PFSK-1 (cell line): ENCODE measurements around the gene MTFMT.

Source experiments
- FOXP2 ChIP-seq: optimal IDR thresholded peaks from 2 replicates; pipeline ENCODE3; 2011; ENCODE audit warnings: borderline replicate concordance, control low read depth, inconsistent platforms; ENCODE audit not compliant: insufficient read depth; ENCODE audit errors: extremely low read length, extremely low read depth
- POLR2AphosphoS5 ChIP-seq: IDR thresholded peaks from 2 replicates; pipeline ENCODE4 v1.6.1; 2012; ENCODE audit warnings: low read depth, mild to moderate bottlenecking, control low read depth, low read length, moderate library complexity
- REST ChIP-seq, 2 experiments: IDR thresholded peaks; 2 replicates each; pipeline versions ENCODE4 v1.6.1 to v1.8.0; 2011 to 2012; ENCODE audit warnings: low read depth in 2 of 2, low read length in 2 of 2, control low read depth in 1 of 2, inconsistent platforms in 1 of 2, mild to moderate bottlenecking in 1 of 2, moderate library complexity in 1 of 2; ENCODE audit not compliant: insufficient read depth in 1 of 2
- SIN3A ChIP-seq: IDR thresholded peaks from 2 replicates; pipeline ENCODE4 v1.6.1; 2012; ENCODE audit warnings: mild to moderate bottlenecking, low read length, moderate library complexity, borderline replicate concordance; ENCODE audit not compliant: insufficient read depth
- TAF1 ChIP-seq: IDR thresholded peaks from 2 replicates; pipeline ENCODE4 v1.6.1; 2012; ENCODE audit warnings: low read length, control low read depth, borderline replicate concordance; ENCODE audit not compliant: insufficient read depth

The MTFMT gene

GRCh38 chr15:65049418-65049840, 20.0 kb upstream of the MTFMT start:
- TF ChIP-seq SIN3A (no peak), REST (IDR thresholded peaks at IDR 0.05; ENCODE audit: insufficient read depth in 1 of 2, low read depth in 2 of 2, low read length in 2 of 2) (no peak), POLR2AphosphoS5 (no peak), TAF1 (no peak), FOXP2 (no peak)

GRCh38 chr15:65048241-65048640, 18.8 kb upstream of the MTFMT start:
- no peak for TF ChIP-seq REST (IDR thresholded peaks at IDR 0.05; ENCODE audit: insufficient read depth in 1 of 2, low read depth in 2 of 2, low read length in 2 of 2)
- no peak for TF ChIP-seq SIN3A
- no peak for TF ChIP-seq FOXP2
- no peak for TF ChIP-seq POLR2AphosphoS5
- no peak for TF ChIP-seq TAF1

DNA sequence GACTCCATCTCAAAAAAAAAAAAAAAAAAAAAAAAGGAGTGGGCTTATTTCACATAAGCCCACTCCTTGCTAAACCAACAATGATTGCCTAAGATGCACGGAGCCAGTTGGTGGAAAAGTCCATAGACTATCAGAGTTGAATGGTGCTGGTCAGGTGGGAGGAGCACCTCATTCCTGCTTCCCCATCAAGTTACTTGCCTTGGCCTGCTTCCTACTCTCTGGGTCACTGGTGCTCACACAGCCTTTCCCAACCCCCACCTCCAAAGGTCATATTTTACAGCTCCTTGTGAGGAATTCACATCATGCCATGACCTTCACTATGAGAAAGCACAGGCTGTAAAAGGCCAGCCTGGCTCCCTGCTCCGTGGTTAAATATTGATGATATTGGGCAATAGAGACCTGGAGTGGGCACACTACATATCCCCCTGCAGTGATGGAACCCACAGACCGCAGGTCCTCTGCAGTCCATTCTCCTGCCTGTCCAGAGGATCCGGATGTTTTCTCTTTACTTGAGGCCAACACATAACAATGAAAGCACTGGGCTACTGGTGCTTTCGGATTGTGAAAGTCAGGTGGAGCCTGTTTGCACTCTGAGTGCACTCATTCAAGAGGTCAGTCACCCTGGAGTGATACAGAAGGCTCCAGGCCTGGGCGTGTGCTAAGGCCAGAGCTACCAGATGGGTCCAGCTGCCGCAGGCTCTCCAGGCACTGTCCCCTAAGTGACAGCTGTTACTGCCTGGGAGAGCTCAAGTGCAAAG, 15.5 kb upstream of the MTFMT start, which contains the start of gene SLC51B:
Gene SLC51B, plus strand, starts transcription at position 664 of the 758 bp plus-strand sequence. CDS start 4,618 bp downstream, outside the sequence.
- no peak for TF ChIP-seq TAF1
- no peak for TF ChIP-seq REST (IDR thresholded peaks at IDR 0.05; ENCODE audit: insufficient read depth in 1 of 2, low read depth in 2 of 2, low read length in 2 of 2)
- TF ChIP-seq SIN3A: no peak
- TF ChIP-seq FOXP2: no peak
- no peak for TF ChIP-seq POLR2AphosphoS5

DNA sequence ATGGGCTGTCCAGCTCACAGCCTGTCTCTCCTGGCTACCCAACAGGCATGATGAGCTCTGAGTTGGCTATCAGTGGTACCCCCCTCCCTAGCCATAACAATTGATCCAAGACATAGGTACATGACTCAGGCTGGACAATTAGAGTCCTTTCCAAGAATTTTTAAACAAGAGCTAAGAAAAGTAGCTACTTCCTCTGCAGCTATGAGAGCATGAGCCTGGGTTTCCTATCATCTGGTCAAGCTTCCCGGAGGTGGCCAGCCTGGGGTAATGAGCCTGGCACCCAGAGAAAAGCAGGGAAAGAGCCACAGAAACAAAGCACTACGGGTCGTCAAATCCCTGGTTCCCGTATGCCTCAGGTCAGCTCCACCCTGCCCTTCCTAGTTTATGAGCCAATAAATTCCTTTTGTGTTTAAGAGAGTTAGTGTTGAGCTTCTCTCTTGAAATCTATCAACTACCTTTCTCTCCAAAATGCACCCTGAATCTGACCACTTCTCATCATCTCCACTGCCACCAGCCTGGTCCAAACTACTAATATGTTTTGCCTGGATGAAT, 13.4 kb upstream of the MTFMT start:
- TF ChIP-seq TAF1 (no peak), FOXP2 (no peak), POLR2AphosphoS5 (no peak), SIN3A (no peak), REST (IDR thresholded peaks at IDR 0.05; ENCODE audit: insufficient read depth in 1 of 2, low read depth in 2 of 2, low read length in 2 of 2) (no peak)

- TF ChIP-seq REST (IDR thresholded peaks at IDR 0.05; ENCODE audit: insufficient read depth in 1 of 2, low read depth in 2 of 2, low read length in 2 of 2) (no peak), POLR2AphosphoS5 (no peak), FOXP2 (no peak), SIN3A (no peak), TAF1 (no peak)
Measured at GRCh38 chr15:65041787-65042186, 12.3 kb upstream of the MTFMT start.
